ENCODE results near the gene FRYL.

FRYL gene

GRCh38 chr4:48578132-48578968 is 201.7 kb downstream of the FRYL start:
- peaks cover 3% of the 10 kb centered on the region for H3K27me3 Mint-ChIP-seq (ENCODE audit: low read depth, poor library complexity)
- peak; percentile 85 for TF ChIP-seq CTCF (IDR thresholded peaks at IDR 0.05)
- H3K36me3 Mint-ChIP-seq (ENCODE audit: low read depth), result peaks cover 25% of the 10 kb centered on the region
- peak; percentile 51 for DNase-seq
- H3K27ac Mint-ChIP-seq, result no peak overlapping the region
- H3K4me1 Mint-ChIP-seq, result no peaks in the 10 kb centered on the region
- no peak overlapping the region for H3K4me3 Mint-ChIP-seq
- no peaks in the 10 kb centered on the region for H3K9me3 Mint-ChIP-seq

- no peak for DNase-seq
- H3K36me3 Mint-ChIP-seq (ENCODE audit: low read depth), result peaks cover 14% of the 10 kb centered on the region
- TF ChIP-seq CTCF (IDR thresholded peaks at IDR 0.05), result no peak
Measured at GRCh38 chr4:48575964-48576363, 204.1 kb downstream of the FRYL start.

GRCh38 chr4:48571471-48571870 is 208.6 kb downstream of the FRYL start:
- no peak overlapping the region for H3K4me3 Mint-ChIP-seq
- H3K4me1 Mint-ChIP-seq, result no peaks in the 10 kb centered on the region
- peaks cover 33% of the 10 kb centered on the region for H3K36me3 Mint-ChIP-seq (ENCODE audit: low read depth)
- H3K27me3 Mint-ChIP-seq (ENCODE audit: low read depth, poor library complexity), result no peaks in the 10 kb centered on the region
- no peak overlapping the region for H3K27ac Mint-ChIP-seq
- DNase-seq, result no peak
- no peaks in the 10 kb centered on the region for H3K9me3 Mint-ChIP-seq
- TF ChIP-seq CTCF (IDR thresholded peaks at IDR 0.05), result no peak

More at GRCh38 chr4:48575964-48576363, 204.1 kb downstream of the FRYL start:
- Mint-ChIP-seq H3K4me1 (no peaks in the 10 kb centered on the region), H3K9me3 (no peaks in the 10 kb centered on the region), H3K27ac (no peak overlapping the region), H3K27me3 (ENCODE audit: low read depth, poor library complexity) (peaks cover under 1% of the 10 kb centered on the region), H3K4me3 (no peak overlapping the region)

- peaks cover 36% of the 10 kb centered on the region for H3K36me3 Mint-ChIP-seq (ENCODE audit: low read depth)
- no peak overlapping the region for H3K4me3 Mint-ChIP-seq
- no peak overlapping the region for H3K27ac Mint-ChIP-seq
- H3K9me3 Mint-ChIP-seq, result no peaks in the 10 kb centered on the region
- no peak for TF ChIP-seq CTCF (IDR thresholded peaks at IDR 0.05)
- no peaks in the 10 kb centered on the region for H3K4me1 Mint-ChIP-seq
- H3K27me3 Mint-ChIP-seq (ENCODE audit: low read depth, poor library complexity), result no peaks in the 10 kb centered on the region
- no peak for DNase-seq
Measured at GRCh38 chr4:48570646-48571220, 209.3 kb downstream of the FRYL start.

- DNase-seq, result no peak
- Mint-ChIP-seq H3K4me1 (no peaks in the 10 kb centered on the region), H3K9me3 (no peaks in the 10 kb centered on the region), H3K36me3 (ENCODE audit: low read depth) (peaks cover 35% of the 10 kb centered on the region), H3K4me3 (no peak overlapping the region), H3K27me3 (ENCODE audit: low read depth, poor library complexity) (no peaks in the 10 kb centered on the region), H3K27ac (no peak overlapping the region)
- no peak for TF ChIP-seq CTCF (IDR thresholded peaks at IDR 0.05)
Measured at GRCh38 chr4:48566034-48566384, 214.1 kb downstream of the FRYL start.
